ENCODE results near the gene CCDC148.
A peak's percentile ranks its signal among the peaks of the same experiment; 100 is the strongest.

The CCDC148 gene

DNA sequence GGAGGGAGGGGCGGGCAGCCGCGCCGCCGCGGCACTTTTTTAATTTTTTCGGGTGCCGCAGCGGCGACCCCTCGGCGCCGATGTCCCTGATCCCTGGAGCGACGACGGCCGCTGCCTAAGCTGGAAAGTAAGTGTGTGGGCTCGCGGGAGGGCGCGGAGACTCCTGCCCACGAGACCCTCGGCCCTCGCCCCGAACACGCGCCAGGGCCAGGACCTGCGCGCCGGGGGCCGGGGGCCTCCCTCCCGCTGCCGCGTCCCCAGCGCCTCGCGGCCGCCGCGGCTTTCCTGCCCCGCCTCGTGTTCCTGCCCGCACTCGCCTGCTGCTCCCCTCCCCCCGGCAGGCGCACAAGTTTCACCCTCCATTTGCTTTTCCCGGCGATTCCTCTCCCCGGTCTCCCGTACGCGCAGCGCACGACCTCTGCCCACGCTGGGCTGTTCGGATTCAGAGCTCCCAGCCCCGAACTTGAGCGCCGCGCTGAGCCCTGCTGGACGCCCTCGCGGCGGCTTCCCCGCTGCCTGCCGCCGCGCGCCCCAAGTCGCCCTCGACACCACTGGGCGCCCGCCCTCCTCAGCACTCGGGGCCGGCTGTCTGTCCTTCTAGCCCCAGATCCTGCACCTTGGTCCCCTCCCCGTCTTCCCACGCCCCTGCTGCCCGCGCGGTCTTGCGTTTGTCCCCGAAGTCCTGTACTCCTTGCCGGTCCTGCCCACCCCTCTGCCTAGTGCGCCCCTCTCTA lies 706 bp upstream of the CCDC148 start (continued):
- TF ChIP-seq ZNF561 (tag by site-specific recombination; IDR thresholded peaks at IDR 0.05; ENCODE audit: borderline replicate concordance) (peak; percentile 41; the same call in 1 of the 2 replicates), YY2 (tag by site-specific recombination; IDR thresholded peaks at IDR 0.05) (0 out of 2 replicates have a peak, but pooled peaks have one; percentile 28), ZNF335 (tag by site-specific recombination; conservative IDR thresholded peaks at IDR 0.05) (peak; percentile 88), SP7 (tag by site-specific recombination; IDR thresholded peaks at IDR 0.05) (no peak), ZNF768 (tag by site-specific recombination; IDR thresholded peaks at IDR 0.05) (no peak; the same call in 1 of the 2 replicates), ZFHX2 (tag by site-specific recombination; conservative IDR thresholded peaks at IDR 0.05) (peak; percentile 89), ZNF660 (tag by site-specific recombination; IDR thresholded peaks at IDR 0.05) (0 out of 2 replicates have a peak, but pooled peaks have one; percentile 11), KLF8 (tag by site-specific recombination; IDR thresholded peaks at IDR 0.05) (peak; percentile 47; the same call in 1 of the 2 replicates), ZNF544 (tag by site-specific recombination; IDR thresholded peaks at IDR 0.05) (no peak), KLF9 (tag by site-specific recombination; IDR thresholded peaks at IDR 0.05; ENCODE audit: low read depth) (0 out of 2 replicates have a peak, but pooled peaks have one; percentile 27), ZNF169 (tag by site-specific recombination; IDR thresholded peaks at IDR 0.05) (no peak), ZNF521 (tag by site-specific recombination; IDR thresholded peaks at IDR 0.05) (no peak), SP3 (tag by site-specific recombination; IDR thresholded peaks at IDR 0.05) (peak; percentile 50), ZNF558 (tag by site-specific recombination; IDR thresholded peaks at IDR 0.05) (no peak), ZNF423 (tag by site-specific recombination; IDR thresholded peaks at IDR 0.05) (peak; percentile 14; the same call in 1 of the 2 replicates), ZNF19 (tag by site-specific recombination; IDR thresholded peaks at IDR 0.05; ENCODE audit: low read depth) (no peak), ZEB2 (tag by site-specific recombination; IDR thresholded peaks at IDR 0.05) (peak; percentile 7; the same call in 1 of the 2 replicates), EGR2 (tag by site-specific recombination; IDR thresholded peaks at IDR 0.05; ENCODE audit: low read depth) (peak; percentile 77), BCL11A (tag by site-specific recombination; IDR thresholded peaks at IDR 0.05; ENCODE audit: low read depth) (no peak), ZBTB20 (tag by site-specific recombination; IDR thresholded peaks at IDR 0.05) (peak; percentile 88; the same call in 1 of the 2 replicates)
- TF ChIP-seq, protein P1, sequence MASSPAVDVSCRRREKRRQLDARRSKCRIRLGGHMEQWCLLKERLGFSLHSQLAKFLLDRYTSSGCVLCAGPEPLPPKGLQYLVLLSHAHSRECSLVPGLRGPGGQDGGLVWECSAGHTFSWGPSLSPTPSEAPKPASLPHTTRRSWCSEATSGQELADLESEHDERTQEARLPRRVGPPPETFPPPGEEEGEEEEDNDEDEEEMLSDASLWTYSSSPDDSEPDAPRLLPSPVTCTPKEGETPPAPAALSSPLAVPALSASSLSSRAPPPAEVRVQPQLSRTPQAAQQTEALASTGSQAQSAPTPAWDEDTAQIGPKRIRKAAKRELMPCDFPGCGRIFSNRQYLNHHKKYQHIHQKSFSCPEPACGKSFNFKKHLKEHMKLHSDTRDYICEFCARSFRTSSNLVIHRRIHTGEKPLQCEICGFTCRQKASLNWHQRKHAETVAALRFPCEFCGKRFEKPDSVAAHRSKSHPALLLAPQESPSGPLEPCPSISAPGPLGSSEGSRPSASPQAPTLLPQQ (tag by site-specific recombination; IDR thresholded peaks at IDR 0.05), result peak; percentile 34
- TF ChIP-seq, protein P2, sequence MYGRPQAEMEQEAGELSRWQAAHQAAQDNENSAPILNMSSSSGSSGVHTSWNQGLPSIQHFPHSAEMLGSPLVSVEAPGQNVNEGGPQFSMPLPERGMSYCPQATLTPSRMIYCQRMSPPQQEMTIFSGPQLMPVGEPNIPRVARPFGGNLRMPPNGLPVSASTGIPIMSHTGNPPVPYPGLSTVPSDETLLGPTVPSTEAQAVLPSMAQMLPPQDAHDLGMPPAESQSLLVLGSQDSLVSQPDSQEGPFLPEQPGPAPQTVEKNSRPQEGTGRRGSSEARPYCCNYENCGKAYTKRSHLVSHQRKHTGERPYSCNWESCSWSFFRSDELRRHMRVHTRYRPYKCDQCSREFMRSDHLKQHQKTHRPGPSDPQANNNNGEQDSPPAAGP (tag by site-specific recombination; IDR thresholded peaks at IDR 0.05), result peak; percentile 54
- TF ChIP-seq, protein P3, sequence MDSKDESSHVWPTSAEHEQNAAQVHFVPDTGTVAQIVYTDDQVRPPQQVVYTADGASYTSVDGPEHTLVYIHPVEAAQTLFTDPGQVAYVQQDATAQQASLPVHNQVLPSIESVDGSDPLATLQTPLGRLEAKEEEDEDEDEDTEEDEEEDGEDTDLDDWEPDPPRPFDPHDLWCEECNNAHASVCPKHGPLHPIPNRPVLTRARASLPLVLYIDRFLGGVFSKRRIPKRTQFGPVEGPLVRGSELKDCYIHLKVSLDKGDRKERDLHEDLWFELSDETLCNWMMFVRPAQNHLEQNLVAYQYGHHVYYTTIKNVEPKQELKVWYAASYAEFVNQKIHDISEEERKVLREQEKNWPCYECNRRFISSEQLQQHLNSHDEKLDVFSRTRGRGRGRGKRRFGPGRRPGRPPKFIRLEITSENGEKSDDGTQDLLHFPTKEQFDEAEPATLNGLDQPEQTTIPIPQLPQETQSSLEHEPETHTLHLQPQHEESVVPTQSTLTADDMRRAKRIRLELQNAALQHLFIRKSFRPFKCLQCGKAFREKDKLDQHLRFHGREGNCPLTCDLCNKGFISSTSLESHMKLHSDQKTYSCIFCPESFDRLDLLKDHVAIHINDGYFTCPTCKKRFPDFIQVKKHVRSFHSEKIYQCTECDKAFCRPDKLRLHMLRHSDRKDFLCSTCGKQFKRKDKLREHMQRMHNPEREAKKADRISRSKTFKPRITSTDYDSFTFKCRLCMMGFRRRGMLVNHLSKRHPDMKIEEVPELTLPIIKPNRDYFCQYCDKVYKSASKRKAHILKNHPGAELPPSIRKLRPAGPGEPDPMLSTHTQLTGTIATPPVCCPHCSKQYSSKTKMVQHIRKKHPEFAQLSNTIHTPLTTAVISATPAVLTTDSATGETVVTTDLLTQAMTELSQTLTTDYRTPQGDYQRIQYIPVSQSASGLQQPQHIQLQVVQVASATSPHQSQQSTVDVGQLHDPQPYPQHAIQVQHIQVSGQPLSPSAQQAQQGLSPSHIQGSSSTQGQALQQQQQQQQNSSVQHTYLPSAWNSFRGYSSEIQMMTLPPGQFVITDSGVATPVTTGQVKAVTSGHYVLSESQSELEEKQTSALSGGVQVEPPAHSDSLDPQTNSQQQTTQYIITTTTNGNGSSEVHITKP (tag by site-specific recombination; IDR thresholded peaks at IDR 0.05), result peak; percentile 44; the same call in 1 of the 2 replicates
- TF ChIP-seq, protein P4, sequence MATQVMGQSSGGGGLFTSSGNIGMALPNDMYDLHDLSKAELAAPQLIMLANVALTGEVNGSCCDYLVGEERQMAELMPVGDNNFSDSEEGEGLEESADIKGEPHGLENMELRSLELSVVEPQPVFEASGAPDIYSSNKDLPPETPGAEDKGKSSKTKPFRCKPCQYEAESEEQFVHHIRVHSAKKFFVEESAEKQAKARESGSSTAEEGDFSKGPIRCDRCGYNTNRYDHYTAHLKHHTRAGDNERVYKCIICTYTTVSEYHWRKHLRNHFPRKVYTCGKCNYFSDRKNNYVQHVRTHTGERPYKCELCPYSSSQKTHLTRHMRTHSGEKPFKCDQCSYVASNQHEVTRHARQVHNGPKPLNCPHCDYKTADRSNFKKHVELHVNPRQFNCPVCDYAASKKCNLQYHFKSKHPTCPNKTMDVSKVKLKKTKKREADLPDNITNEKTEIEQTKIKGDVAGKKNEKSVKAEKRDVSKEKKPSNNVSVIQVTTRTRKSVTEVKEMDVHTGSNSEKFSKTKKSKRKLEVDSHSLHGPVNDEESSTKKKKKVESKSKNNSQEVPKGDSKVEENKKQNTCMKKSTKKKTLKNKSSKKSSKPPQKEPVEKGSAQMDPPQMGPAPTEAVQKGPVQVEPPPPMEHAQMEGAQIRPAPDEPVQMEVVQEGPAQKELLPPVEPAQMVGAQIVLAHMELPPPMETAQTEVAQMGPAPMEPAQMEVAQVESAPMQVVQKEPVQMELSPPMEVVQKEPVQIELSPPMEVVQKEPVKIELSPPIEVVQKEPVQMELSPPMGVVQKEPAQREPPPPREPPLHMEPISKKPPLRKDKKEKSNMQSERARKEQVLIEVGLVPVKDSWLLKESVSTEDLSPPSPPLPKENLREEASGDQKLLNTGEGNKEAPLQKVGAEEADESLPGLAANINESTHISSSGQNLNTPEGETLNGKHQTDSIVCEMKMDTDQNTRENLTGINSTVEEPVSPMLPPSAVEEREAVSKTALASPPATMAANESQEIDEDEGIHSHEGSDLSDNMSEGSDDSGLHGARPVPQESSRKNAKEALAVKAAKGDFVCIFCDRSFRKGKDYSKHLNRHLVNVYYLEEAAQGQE (tag by site-specific recombination; IDR thresholded peaks at IDR 0.05), result no peak
- TF ChIP-seq, protein P5, sequence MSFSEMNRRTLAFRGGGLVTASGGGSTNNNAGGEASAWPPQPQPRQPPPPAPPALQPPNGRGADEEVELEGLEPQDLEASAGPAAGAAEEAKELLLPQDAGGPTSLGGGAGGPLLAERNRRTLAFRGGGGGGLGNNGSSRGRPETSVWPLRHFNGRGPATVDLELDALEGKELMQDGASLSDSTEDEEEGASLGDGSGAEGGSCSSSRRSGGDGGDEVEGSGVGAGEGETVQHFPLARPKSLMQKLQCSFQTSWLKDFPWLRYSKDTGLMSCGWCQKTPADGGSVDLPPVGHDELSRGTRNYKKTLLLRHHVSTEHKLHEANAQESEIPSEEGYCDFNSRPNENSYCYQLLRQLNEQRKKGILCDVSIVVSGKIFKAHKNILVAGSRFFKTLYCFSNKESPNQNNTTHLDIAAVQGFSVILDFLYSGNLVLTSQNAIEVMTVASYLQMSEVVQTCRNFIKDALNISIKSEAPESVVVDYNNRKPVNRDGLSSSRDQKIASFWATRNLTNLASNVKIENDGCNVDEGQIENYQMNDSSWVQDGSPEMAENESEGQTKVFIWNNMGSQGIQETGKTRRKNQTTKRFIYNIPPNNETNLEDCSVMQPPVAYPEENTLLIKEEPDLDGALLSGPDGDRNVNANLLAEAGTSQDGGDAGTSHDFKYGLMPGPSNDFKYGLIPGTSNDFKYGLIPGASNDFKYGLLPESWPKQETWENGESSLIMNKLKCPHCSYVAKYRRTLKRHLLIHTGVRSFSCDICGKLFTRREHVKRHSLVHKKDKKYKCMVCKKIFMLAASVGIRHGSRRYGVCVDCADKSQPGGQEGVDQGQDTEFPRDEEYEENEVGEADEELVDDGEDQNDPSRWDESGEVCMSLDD (tag by site-specific recombination; IDR thresholded peaks at IDR 0.05), result peak; percentile 80; the same call in 1 of the 2 replicates
